Measurements from ENCODE around the gene PCDH9.

- TF ChIP-seq POLR2A (IDR thresholded peaks at IDR 0.05), result no peak
- TF ChIP-seq, protein P1, sequence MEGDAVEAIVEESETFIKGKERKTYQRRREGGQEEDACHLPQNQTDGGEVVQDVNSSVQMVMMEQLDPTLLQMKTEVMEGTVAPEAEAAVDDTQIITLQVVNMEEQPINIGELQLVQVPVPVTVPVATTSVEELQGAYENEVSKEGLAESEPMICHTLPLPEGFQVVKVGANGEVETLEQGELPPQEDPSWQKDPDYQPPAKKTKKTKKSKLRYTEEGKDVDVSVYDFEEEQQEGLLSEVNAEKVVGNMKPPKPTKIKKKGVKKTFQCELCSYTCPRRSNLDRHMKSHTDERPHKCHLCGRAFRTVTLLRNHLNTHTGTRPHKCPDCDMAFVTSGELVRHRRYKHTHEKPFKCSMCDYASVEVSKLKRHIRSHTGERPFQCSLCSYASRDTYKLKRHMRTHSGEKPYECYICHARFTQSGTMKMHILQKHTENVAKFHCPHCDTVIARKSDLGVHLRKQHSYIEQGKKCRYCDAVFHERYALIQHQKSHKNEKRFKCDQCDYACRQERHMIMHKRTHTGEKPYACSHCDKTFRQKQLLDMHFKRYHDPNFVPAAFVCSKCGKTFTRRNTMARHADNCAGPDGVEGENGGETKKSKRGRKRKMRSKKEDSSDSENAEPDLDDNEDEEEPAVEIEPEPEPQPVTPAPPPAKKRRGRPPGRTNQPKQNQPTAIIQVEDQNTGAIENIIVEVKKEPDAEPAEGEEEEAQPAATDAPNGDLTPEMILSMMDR (IDR thresholded peaks at IDR 0.05), result no peak
These were observed 296.1 kb downstream of the PCDH9 start for GRCh38 chr13:66933994-66934393.

All from thyroid gland (tissue), 4 donors.